Hematopoietic multipotent progenitor cell treated with erythropoietin and hydrocortisone succinate and interleukin-3 and kit ligand, for 8 days (in vitro differentiated cells): ENCODE results near the gene RGL2.
A peak's percentile ranks its signal among the peaks of the same experiment; 100 is the strongest.
"Not testable (repeated sequence)": the region's sequence is repeated elsewhere in the genome, so short reads cannot be mapped to it uniquely, and the experiment has no call there.

Experiments
- DNase-seq: peaks from one replicate; pipeline ENCODE4 v3.0.0-alpha.2; 2015

RGL2 gene

DNA sequence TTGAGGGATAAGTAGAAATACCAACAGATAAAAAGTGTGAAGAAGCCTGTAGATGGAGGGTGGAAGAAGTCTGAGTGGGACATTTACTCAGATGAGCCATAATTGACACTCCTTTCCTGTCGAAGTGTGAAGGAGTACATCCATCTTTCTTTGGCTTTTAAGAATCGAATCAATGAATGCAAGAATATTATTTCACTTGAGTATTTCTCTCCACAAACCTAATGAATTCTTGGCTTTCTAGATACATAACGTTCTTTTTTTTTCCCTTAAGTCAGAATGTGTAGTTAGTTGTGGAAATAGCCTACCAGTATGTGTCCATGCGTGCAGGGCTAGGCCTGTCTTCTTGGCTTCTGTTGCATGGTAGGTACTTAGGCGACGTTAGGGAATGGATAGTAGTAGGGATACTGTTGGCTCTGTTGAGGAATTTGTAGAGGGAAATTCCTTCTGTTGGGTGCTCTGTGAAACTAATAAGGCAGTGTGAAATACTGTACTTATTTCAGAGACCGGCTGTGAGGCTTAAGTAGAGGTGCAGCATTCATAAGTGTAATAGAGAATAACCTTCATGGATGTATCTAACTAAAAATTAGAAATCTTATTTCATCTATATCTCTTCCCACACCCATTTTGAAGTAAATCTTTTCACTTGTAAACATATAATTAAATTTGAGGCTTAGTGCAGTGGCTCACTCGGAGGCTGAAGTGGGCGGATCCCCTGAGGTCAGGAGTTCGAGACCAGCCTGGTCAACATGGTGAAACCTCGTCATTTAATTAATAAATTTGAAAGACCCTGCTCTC, 25.4 kb downstream of the RGL2 start:
- DNase-seq = no peak

DNA sequence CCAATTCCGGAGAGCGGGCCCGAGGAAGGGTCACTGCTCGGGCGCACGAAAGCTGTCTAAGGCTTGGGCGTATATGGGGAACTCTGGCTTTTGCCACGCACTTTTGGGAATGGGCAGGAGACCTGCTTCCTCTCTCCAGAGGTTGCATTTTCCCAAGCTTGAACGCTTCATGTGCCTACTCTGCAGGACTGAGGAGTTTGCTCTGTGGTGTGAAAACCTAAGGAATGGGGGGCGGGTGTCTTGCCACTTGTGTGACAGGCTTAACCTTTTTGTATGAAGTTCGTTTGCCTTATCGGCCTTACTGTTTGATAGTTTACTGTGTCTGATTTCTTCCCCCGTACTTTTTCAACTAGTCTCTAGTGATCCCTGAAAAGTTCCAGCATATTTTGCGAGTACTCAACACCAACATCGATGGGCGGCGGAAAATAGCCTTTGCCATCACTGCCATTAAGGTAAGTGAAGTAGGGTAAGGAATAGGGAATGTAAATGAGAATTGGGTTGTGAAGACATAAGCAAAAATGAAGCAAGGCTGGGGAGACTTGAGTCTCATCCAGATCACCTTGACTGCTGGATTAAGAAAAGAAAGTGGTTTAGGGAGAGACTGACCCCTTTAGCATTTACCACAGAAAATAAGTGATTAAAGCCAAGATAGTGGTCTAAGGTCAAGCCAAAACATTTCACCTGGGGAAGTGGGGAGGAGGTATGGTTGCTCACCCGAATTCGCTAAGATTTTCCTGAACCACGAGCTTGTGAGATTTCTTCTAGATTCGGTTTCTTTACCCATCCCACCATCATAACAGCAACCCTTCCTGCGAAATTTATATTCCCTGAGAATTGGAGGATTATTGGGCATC, 26.2 kb downstream of the RGL2 start:
- DNase-seq = no peak

DNA sequence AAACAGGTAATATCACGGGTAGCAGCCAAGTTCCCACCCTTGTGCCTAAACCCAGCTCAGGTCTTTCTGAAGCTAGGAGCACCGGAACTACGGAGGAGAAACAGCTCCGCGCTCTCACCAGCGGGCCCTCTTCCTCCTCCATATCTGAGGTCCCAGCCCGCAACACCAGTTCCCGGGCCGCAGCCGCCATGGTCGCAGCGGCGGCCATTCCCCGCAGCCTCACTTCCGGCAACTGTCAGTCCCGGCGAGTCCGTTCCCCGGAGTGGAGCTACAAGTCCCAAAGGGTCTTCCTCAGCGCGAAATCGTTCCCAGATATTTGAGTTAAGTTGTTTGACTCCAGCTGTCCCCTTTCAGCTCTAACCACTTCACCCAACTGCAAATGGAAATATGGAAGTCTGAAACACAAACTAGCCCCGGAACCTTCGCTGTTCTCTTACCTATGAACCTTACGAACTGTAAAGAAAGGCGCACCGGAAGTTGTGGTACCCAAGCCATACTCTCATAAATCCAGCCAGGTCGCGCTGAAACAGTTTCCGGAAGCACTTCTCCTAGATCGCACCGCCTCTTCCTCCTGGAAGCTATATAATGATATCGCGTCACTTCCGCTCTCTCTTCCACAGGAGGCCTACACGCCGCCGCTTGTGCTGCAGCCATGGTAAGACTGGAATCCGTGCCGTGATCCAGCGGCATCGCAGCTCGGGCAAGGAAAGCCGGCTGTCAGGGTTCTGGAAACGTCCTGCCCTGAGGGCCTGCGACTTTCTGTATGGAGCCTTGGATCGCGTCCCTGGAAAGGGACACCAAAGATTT, 27.1 kb downstream of the RGL2 start, which contains the start of the genes RPS18 and VPS52:
Gene RPS18 (plus strand): TSS at position 608 of the 807 bp plus-strand sequence. CDS start 45 bp downstream, at position 653.
Gene VPS52 (minus strand): TSS at position 409 of the 807 bp plus-strand sequence. CDS start 201 bp downstream, at position 208.
- DNase-seq = peak; percentile 100

DNA sequence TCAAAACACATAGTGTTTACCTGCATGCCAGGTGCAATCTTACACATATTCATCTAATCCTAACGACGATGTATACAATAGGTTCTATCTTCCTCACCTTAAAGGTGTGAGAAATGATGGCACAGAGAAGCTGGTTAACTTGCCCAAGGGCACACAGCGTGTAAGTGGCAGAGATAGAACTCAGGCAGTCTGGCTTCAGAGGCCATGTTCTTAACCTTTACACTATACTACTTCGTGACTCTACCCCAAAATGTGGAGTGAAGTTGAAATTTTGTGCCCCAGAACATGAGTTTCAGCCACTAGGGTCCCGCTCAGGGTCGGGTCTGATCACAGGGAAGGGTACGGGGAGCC, 27.6 kb downstream of the RGL2 start:
- peak; percentile 54 for DNase-seq

DNA sequence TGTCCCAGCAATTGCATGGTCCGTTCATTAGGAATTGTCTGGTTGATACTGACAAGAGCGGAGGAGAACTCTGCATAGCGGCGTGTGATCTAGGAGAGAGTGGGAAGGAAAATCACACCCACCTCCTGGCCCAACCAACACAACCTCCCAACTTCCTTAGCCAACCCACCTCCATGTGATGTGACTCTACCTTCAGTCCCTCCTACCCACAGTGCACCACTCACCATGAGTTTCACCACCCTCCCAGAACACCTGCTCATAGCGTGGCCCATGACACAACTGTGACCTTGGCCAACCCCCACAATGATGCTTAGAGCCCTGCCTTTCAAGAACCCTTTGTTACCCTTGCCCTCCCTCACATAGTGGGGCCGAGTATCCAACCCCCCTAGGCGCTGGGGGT, 34.7 kb downstream of the RGL2 start:
- DNase-seq = no peak

DNA sequence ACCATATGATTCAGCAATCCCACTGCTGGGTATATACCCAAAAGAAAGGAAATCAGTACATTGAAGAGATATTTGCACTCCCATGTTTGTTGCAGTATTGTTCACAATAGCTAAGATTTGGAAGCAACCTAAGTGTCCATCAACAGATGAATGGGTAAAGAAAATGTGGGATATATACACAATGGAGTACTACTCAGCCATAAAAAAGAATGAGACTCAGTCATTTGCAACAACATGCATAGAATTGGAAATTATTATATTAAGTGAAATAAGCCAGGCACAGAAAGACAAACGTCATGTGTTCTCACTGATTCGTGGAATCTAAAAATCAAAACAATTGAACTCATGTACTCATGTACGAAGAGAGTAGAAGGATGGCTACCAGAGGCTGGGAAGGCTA, 36.3 kb downstream of the RGL2 start:
- DNase-seq = not testable (repeated sequence)

DNA sequence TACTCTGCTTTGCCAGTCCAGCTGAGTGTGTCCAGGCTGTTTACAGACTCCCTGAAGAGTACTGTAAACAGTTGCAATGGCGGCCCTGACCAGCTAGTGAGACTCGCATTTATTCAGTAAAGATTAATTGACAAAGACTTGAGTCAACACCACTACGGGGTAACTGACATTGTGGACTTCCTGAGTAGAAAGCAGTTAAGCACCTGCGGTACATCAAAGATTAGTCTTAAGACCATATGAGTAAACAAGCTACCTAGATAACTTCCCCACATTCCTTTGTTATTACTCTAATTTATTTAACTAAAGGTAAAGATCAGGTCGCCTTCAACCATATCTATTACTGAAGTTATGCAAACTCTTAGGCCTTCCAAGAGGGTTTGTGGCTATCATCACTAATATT, 39.7 kb downstream of the RGL2 start:
- DNase-seq = no peak

DNA sequence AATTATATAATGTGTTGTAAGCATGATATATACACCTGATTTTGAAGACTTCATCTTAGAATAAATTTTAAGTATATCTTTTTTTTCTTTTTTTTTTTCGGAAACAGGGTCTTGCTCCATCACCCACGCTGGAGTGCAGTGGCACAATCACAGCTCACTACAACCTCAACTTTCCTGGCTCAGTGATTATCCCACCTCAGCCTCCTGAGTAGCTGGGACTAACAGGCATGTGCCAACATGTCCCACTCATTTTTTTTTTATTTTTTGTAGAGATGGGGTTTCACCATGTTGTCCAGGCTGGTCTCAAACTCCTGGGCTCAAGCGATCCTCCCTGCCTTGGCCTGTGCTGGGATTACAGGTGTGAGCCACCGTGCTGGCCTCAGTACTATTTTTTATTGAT, 44.2 kb downstream of the RGL2 start:
- no peak for DNase-seq

DNA sequence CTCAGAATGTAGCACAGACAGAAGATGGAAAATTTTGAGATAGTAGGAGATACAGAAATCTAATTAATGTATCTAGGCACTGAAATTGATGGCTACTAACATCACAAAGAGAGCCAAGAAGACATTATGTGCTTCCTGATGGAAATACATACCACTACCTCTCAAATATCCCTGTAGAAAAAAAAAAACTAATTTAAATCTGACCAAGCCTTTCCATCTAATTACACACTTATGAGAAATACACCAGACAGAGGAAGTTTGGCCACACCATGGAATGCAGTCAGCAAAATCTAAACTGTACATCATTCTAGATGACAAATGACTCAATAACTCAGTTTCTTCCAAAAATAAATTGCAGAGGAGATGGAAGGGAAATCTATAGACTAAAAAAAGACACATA, 46.0 kb downstream of the RGL2 start:
- DNase-seq = no peak

DNA sequence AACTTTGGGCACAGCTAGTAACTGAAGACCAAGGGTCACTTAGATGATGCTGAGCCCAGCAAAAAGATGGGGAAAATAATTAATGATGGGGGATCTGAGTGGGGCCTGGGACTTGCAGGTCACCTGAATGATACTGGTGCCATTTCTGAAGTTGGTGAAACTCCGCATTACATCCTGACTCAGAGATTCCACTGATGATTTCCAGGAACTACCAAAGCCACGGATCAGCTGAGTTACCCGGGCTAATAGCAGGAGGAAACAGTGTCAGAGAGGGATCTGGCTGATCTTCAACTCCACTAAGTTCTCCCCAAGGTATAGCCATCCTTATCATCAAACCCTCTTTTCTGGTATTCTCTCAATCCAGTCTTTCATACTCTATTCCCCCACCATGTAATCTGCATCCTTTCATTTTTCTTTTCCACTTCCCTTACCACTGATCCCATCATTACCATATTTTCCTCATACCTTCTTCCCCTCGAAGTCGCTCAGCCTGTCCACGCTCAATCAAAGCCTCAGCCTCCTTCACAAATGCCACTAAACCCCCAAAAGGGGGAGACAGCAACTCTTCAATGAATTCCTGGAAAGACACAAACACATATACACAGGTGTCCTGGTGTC, 47.2 kb downstream of the RGL2 start:
- peak; percentile 42 for DNase-seq

DNA sequence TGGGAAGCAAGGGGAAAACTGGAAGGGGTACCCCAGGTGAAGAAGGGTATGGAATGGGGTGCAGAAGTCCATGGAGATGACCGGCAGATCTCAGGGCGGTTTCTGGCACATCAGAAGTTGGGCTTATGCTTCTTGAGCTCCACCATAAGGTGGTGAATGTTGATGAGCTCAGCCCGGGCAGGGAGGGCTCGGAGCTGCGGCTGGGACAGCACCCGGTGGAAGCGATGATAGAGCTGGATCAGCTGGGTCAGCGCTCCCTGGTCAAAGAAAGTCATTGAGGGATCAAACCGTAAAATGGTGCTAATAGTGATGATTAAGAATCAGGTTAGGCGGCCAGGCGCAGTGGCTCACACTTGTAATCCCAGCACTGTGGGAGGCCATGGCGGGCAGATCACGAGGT, 48.0 kb downstream of the RGL2 start:
- DNase-seq = no peak

DNA sequence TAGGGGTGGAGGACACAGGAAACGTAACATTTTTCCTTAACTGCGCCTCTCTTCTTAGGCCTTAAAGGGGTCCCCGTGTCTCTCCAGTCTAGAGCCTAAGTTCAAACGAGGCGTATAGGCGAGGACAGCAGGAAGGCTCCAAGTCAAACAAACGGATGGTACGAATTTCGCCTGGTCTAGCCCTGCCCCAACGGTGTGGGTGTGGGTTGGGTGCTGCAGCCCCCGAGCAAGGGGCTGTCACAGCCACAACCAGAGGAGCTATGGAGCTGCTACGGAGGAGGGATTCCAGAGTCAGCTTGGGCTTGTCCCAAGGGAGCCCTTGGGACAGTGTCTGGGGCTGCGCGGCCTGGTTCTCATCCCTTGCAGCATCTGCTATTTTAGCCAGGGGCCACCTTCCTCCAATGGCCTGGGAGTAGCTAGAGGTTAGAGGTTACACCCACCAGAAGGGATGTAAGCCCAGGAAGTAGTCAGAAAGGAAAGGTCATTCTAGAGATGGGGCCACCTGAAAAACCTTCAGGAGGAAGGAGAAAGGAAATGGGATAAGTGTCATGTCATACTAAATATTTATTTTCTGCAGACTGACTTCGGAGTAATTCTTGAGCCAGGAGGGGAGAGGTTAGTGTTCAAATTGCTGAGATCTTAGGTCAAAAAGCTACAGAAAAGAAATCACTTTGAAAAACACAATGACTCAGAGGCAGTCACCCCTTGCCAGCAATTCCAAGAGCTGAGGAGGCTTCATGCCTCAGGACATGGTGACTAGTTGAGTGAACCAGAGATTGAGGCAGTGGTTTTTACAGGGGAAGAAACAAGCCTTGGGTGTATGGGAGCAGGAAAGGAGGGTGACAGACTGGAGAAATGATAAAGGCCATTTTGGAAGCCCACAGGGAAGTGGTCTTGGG, 48.8 kb downstream of the RGL2 start:
- DNase-seq = no peak

DNA sequence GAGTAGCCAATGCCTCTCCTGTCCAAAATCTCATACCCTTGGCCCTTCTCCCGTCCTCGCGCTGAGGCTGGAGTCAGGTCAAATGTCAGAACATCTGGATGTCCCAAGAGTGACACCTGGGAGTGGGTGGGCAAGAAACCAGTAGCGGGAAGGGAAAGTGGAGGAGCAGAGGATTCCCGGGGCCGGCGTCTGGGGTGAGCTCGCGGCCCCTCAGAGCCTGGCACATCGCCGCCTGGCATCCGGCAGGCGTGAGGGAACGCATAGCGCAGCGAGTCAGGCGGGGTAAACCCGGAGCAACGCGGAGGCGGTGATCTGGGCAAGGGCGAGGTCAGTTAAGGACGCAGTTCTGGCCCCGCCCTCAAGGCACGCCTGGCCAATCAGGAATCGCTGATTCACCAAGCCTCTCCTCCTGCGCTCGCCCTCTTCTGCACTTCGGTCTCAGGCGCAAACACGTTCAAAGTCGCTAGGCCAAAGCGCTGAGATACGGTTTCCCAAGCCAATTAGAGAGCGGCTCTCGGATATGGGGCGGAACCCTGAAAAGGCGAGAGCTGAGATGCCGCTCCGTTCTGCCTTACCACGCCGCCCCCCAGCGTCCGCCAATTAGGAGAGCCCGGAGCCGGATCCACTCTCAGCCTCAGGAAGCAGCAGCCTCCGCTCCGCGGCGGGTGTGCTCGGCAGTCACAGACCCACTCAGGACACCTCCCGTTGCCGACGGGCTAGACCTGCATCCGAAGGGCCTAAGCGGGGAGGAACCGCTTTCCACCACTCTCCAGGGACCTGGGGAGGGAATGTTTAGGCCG, 49.6 kb downstream of the RGL2 start:
- DNase-seq = peak; percentile 100

DNA sequence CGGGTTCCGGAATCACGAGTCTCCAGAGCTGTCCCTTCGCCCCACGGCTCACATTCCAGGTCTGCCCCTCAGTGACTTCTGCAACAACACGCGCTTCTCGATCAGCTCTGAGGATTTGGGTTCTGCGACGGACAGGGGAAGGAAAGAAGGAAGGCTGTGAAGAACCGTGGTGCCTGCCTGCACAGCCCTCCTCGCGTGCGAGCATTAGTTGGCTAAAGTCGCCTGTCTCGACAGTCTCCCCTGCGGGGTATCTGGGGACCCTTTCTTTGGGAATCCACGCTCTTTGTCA, 50.2 kb downstream of the RGL2 start:
- no peak for DNase-seq

DNA sequence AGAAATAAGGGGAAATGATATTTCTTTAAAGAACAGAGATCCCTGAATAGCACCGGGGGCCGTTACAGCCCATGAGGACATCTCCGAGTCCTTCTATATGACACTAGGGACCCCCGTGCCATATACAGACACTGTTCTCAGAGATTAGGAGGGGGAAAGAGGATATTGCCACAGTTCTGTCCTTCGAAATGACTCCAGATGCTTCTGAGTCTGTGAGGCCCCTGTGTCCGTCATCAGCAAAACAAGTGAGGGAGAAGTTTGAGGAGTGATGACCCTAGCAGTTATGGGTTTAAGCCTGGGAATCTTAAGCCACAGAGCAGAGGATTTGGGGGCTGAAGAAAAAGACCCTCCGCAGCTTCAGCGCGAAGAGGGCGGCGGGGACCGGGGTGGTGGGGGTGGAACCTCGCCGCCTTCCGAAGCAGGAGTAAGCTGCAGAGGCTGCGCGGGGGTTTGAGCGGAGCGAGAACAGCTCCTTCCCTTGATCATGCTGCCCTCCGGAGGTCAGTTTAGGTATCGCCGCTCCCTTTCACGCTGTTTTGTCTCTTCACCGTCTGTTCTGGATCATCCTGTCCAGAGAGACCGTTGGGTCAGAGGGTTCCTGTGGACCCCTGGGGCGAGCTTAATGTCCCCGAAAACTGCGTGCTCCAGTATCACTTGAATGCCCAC, 50.6 kb downstream of the RGL2 start:
- DNase-seq = peak; percentile 90

DNA sequence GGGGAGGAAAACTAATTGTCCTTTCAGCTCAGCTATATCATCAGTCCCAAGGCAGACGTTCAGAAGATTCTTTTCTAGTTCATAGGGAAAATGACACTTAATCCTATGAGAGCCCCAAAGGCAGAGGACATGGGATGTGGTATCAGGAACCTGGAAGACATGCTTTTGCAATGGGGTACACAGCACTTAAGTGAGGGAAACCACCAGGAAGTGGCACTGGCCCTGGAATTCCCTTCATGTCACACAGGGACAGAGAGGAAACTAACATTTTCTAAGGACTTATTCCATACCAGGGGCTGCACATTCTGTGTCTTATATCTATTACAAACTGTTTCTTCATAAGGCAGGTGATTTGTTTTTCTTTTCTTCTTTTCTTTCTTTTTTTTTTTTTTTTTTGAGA, 55.3 kb downstream of the RGL2 start:
- no peak for DNase-seq

DNA sequence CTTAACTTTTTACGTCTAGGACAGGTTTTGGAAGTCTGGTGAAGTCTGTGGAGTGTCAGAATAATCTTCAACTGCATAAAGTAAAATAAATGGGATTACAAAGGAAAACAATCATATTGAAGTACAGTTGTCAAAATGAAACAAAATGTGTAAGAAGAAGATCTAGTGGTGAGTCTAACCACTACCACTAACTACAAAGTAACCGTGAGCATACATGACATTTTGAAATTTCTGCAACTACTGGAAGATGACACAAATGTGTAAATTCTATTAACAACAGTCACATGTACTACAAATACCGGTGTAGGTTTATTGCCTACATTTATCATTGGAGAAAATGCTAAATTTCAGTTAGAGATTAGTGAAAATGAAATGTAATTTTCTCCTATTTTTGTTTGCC, 56.8 kb downstream of the RGL2 start:
- no peak for DNase-seq
